Activated CD4-positive, alpha-beta T cell treated with anti-CD3 and anti-CD28 coated beads, Interleukin-2, amount 50 U/mL, for 1 hour (primary cell): ENCODE measurements around the gene CA7.
"Not testable (repeated sequence)": the region's sequence is repeated elsewhere in the genome, so short reads cannot be mapped to it uniquely, and the experiment has no call there.

Experiments used
- DNase-seq: peaks from one replicate; pipeline ENCODE4 v3.0.0-alpha.2; 2020

Gene CA7

DNA sequence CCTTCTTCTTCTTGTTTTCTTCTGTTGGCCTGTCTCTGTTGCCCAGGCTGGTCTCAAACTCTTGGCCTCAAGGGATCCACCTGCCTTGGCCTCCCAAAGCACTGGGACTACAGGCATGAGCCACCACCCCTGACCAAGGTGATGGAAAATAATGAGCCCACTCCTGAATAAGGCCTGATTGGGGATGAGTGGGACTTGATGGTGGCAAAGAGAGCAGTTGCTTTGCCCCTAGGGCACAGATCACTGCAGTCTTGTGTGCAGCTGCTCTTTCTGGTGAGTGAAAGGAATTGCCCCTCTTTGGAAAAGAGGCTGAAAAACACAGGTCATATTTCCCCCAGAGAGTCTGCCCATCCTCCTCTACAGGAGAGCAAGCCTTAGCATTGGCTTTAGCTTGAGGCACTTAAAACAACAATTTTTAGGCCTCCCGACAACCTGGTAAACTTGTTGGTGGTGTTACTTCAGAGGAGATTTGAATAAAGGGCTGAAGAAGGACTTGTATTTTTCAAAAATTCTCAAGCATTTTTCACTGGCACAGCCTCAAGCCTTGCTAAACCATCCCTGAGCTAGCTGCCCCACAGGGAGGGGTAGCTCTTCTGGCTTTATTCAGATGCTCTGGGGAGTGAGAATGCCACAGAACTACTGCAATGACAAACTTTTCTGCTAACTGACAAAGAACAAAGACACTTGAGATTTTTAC is 30.0 kb downstream of the CA7 start:
- no peak for DNase-seq

DNA sequence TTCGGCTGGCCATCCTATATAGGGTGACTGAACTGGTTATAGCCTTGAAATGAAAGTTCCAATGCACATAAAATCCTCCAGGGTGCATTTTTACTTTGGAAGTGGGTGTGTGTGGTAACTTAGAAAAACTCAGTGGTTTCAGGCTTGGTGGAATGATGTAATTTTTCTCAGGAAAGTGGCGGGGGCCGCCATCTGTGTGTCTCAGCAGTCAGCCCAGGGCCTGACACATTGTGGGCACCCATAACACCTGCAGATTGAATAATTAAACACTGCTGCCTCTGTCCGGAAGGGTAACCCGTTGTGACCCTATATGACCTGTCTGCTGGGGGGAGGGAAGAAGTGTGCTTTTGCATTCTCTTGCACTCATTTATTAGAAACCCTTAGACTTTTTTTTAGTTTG is 33.9 kb downstream of the CA7 start:
- DNase-seq: no peak

DNA sequence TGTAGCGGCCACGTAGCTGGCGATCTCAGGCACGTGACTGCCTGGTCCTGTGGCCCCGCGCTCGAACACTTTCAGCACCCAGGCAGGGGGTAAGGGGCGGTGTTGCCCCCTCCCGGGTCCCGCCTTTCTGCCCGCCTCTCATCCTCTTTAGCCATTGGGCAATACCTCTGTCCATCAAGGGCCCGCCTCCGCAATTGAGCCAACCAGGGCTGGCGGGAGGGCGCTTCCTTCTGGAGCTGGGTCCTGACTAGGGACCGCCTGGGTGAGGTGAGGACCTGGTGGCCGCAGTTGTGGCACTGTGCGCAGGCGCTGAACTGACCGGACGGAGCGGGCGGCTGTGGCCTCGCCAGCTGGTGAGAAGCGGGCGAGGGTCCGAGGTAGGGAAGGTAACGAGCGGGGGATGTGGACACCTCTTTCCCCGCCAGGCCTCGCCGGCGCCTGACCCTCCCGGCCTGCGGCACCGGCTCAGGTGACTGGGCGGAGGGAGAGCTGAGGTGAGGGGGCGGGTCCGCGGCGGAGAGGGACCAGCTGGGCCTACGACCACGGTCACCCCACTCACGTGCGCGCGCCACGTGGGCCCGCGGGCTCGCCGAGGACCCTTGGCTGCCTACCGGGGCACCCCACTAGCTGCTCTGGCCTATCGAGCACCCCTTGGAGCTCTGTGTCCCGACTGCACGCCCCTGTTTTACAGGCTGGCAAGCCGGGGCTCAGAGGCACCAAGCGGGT is 36.2 kb downstream of the CA7 start, which contains the start of gene PDP2:
PDP2 (plus strand) TSS at position 228 of the 726 bp plus-strand sequence. CDS start 3,770 bp downstream, outside the sequence.
- peak; percentile 85 for DNase-seq

DNA sequence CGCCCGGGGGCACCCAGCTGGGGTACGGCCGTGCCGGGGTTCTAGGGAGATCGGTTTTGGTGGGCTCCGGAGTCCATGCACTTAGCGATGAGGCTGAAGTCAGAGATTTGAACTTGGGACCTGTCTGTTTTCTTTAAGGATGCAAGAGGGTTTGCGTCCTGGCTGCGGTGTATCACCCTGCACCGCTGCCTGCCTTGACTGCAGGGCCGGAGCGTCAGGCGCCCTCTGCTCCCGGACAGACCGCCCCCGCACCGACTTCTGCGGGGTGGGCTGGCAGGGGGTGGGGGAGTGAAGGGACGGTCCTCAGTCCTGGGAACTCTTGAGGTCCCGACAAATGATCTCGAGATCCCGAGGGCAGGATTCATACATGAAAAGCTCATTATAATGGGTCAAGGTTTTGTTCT is 36.8 kb downstream of the CA7 start:
- no peak for DNase-seq

DNA sequence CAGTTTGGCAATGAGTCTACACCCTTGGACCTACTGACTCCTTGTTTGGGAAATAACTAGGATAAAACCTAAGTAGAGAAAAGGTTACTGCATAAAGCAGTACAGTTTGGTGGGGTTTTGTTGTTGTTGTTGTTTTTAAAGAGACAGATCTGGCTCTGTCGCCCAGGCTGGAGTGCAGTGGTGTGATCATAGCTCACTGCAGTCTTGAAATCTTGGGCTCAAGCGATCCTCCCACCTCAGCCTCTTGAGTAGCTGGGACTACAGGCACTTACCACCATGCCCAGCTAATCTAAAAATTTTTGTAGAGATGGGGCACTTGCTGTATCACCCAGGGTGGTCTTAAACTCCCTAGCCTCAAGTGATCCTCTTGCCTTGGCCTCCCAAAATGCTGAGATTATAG is 37.3 kb downstream of the CA7 start:
- no peak for DNase-seq

DNA sequence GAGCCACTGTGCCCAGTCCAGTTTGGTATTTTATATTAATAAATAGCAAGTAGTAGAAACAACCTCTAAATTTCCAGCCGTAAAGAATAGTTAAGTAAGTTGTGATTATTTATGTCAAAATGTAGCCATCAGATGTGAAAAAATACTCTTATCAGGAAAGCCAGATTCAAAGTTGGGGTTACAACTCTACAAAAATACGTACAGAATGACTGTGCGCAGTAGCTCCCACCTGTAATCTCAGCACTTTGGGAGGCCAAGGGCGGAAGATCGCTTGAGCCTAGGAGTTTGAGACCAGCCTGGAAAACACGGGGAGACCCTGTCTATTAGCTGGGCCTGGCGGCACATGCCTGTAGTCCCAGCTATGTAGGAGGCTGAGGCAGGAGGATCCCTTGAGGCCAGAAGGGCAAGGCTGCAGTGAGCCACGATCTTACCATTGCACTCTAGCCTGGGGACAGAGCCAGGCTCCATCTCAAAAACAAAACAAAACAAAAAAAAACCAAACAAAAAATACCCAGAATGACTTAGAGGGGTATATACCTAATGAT is 37.8 kb downstream of the CA7 start:
- DNase-seq: no peak

DNA sequence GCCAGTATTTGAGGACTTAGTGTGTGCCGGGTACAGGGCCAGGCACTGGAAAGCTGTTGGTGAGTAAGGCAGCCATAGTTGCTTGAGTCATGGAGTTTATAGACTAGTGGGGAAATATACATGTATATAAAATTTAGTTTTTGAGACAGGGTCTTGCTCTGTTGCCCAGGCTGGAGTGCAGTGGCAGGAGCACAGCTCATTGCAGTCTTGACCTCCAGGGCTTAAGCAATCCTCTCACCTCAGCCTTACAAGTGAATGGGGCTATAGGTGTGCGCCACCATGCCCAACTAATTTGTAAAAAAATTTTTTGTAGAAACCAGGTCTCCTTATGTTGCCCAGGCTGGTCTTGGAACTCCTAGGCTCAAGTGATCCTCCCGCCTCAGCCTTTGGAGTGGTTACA is 38.5 kb downstream of the CA7 start:
- DNase-seq: no peak

DNA sequence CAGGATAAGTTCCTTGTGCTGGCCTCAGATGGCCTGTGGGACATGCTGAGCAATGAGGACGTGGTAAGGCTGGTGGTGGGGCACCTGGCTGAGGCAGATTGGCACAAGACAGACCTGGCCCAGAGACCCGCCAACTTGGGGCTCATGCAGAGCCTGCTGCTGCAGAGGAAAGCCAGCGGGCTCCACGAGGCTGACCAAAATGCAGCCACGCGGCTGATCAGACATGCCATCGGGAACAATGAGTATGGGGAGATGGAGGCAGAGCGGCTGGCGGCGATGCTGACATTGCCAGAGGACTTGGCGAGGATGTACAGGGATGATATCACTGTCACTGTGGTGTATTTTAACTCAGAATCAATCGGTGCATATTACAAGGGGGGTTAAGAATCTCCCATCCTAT is 41.3 kb downstream of the CA7 start:
- no peak for DNase-seq

DNA sequence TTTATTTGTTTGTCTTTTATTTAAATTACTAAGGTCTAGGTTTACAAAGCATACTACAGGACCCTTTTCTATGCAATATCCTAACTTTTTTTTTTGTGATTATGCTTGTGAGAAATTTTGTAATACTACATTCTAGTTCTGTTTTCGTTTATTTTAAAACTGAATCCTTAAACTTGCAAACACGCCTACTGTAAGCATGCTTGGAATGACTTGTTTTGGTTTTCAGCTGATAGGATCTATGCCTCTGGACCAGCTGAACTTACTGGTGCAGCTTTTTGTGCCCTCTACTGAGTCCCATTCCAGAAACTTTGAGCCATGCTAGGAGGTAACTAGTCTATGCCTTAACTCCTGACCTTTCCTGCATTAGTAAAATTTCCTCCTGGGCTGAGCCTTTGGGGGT is 42.1 kb downstream of the CA7 start:
- DNase-seq: no peak

DNA sequence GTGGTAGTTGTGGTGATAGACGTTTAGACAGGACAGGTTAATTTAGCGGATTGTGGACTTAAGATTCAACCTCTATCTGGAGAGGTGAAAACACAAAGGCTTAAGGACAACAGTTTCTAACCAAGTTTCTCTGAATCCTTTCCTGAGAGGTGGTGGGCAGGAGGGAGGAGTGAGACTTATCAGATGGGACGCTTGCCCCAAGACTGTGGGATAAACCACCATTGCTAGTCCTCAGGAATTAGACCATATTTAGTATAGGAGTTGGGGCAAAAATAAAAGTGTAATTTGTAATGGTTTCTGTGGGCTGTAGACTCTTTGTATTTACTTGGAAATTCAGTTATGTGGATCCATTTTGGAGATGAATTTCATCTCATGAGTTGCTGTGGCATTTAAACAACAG is 42.7 kb downstream of the CA7 start:
- DNase-seq: no peak

DNA sequence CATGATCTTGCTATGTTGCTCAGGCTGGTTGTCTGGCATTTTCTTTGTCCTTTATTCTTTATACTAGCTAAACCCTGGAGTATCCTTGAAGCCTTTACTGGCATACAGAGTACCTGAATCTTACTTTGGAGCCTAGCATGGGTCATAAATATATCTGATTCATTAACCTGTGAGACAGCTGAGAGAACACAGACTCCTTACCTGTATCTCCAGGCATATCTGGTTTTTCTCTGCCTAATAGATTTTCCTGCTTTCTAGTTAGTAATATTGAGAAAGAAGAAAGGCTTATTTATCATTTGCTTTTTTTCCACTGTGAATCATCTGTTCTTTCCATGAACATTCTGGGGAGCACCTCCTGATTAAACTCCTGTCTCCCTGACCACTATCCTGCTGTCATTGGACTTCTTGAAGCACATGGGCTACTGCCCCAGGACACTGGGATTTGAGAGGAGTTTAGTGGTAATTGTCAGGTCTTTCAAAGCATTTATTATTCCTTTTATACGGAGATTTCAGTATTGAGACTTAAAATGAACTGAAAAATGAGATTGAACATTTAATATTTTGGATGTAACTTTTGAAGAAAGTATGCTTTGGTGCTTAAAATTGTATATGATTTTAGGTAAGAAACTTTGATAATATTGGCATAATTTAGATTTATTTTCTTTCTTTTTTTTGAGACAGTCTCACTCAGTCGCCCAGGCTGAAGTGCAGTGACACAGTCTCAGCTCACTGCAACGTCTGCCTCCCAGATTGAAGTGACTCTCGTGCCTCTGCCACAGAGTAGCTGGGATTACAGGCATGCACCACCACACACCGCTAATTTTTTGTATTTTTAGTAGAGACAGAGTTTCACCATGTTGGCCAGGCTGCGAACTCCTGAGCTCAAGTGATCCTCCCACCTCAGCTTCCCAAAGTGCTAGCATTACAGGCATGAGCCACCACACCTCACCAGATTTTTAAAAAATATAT is 44.7 kb downstream of the CA7 start:
- DNase-seq: no peak

DNA sequence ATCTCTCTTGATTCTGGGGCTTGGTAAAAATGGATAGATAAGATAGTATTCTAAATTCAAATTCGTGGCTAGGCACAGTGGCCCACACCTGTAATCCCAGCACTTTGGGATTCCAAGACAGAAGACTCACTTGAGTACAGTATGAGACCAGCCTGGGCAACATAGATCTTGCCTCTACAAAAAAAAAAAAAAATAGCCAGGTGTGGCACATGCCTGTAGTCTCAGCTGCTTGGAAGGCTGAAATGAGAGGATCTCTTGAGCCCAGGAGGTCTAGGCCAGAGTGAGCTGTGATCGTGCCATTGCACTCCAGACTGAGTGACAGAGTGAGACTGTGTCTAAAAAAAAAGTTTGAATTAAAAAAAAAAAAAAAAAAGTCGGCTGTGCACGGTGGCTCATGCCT is 45.4 kb downstream of the CA7 start:
- no peak for DNase-seq

DNA sequence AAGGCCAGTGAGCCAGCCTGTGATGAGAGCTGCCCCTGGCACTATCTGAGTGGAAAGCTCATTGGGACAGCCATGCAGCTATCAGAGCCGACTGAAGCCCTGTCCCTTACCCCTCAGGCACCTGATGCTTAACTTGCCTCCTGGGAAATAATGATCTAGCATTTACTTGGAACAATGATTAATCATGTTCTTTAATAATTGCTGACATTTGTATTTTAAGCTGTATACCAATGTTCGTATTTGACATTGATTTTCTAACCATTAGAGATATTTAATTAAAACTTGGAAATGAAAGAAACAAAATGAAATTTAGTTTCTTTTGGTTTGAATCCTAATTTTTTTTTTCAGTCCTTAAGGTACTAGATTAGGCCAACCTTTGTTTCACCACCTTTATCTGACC is 46.6 kb downstream of the CA7 start:
- DNase-seq: no peak

DNA sequence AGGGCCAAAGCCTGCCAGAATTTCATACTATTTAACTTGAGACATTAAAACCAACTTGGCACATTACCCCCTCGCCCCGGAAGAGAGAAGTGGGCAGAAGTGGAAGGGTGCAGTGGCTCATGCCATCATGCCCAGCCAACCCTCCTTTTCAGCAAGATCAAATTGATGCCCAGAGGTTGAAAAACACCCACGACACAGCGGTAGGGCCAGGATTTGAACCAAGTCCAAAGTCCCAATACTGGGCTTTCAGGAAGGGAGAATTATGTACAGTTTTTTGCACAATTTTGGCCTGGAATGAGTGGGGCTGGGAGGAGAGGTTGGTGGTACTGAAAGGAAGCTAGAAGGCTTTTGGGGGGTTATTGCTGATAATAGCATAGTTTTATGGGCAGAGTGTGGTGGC is 47.1 kb downstream of the CA7 start:
- DNase-seq: no peak

DNA sequence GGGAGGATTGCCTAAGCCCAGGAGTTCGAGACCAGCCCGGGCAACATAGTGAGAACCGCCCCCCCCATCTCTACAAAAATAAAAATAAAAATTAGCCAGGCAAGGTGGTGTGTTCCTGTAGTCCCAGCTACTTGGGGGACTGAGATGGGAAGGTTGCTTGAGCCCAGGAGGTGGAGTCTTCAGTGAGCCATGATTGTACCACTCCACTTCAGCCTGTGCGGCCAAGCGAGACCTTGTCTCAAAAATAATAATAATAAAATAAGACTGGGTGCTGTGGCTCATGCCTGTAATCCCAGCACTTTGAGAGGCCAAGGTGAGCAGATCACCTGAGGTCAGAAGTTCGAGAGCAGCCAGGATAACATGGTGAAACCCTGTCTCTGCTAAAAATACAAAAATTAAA is 47.6 kb downstream of the CA7 start:
- no peak for DNase-seq

DNA sequence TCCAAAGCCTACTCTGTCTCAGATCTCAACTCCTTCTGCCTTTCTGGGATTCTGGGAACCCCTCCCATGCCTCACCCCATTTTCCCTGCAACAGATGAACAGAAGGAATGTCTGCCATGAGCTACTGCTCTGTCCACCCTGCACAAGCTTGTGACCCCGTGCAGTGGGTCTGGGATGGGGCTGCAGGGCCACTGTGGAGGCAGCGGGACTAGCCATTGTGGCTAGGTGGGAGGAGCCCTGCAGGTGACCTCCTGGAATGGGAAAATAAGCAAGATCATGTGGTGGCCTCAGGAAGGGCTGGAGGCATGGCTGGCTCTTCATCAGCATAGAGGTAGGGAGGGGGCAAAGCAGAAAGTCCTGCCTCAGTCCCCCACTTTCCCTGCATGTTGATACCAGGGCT is 49.8 kb downstream of the CA7 start:
- no peak for DNase-seq

DNA sequence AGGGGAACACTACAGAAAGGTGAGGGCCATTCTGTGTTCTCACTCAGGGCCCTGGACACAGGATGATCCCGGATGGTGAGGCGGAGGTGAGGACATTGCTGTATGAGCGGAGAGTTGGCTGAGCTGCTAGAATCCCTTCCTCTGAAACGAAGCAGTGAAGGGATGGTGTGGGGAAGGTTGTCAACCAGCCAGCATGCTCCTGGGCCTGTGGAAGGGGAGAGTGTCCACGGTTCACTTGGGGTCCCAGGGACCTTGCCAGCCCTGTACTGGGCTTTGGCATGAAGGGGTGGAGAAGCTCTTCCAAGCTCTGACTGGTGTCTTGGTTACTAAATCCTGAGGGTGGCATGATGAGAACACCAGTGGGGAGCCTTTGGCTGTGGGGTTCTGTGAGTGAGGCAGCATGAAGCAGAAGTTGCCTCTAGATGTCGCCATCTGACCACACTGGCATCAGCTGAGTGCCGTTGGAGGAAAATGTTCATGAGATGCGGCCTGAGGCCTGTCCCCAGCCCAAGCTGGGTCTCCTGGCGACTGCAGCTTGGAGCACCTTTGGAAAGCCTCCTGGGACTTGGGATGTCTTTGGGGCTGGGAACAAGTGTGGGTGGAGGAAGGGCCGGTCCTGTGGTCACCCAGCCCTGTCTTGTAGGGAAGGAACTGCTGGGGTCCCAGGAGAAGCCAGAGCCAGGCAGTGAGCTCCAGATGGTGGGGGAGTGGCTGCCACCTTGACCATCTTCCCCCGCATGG is 50.9 kb downstream of the CA7 start:
- peak; percentile 59 for DNase-seq

DNA sequence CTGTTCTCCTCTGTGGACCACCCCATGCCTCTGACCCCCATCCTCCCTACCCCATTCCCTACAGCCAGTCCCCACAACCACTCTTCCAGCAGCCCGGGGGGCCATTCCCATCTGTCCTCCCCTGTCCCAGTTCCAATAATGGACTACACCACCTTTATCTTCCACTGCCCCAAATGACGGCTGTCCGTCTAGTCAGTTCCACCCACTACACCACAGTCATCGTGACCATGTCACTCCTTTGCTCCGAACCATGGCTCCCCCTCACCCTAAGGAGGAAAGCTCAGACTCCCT is 51.4 kb downstream of the CA7 start:
- DNase-seq: no peak

DNA sequence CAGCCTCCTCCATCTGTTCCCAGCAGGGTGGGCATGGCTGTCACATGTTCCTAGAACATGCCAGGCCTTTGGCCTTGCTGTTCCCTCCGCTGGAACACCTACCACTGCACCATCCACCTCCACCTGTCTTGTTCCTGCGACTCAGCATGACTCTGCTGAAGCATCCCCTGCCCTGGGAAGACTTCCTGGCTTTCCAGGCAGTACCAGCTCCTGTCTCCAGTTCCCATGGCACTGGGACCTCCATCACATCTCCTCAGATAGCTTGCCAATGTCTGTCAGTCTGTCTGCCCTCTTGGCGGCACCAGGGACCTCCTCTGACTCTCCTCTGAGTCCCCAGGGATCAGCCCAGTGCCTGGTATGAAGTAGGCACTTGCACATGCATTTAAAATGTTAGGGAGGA is 51.8 kb downstream of the CA7 start:
- DNase-seq: no peak

DNA sequence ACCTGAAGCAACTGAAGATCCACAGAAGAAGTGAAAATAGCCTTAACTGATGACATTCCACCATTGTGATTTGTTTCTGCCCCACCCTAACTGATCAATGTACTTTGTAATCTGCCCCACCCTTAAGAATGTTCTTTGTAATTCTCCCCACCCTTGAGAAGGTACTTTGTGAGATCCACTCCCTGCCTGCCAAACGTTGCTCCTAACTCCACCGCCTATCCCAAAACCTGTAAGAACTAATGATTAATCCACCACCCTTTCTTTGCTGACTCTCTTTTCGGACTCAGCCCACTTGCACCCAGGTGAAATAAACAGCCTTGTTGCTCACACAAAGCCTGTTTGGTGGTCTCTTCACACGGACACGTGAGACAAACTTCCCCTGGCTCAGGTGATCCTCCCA is 52.5 kb downstream of the CA7 start:
- DNase-seq: not testable (repeated sequence)

DNA sequence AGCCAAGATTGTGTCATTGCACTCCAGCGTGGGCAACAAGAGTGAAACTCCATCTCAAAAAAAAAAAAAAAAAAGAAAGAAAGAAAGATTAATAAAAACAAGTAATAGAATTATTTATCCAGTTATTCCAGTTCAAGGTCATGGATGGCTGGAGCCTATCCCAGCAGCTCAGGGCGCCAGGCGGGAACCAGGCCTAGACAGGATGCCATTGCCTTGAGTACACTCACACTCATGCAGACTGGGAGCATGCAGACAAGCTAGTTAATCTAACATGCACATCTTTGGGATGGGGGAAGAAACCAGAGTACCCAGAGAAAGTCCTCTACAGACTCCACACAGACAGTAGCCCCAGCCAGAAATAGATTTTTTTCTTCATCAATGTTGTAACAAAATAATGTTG is 54.0 kb downstream of the CA7 start:
- DNase-seq: no peak

DNA sequence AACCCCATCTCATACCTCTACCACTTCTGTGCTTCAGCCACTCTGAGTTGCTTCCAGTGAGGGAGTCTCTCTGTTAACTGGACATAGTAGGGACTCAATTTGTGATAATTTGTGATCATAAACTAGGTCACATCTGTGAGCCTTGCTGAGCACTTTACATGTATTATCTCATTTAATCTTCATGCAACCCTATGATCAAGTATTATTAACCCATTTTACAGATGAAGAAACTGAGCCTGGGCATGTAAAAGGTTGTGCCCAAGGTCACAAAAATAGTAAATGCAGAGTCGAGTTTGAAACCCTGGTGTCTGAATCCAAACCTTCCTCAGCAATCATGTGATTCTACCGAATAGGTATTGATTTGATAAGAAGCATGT is 54.7 kb downstream of the CA7 start:
- DNase-seq: no peak
